ENCODE data around the gene NAP1L5.

- TF ChIP-seq CTCF (IDR thresholded peaks at IDR 0.05) (no peak), ZFX (IDR thresholded peaks at IDR 0.05; ENCODE audit: borderline replicate concordance) (no peak)
Observed at GRCh38 chr4:88646528-88647280, 50.9 kb downstream of the NAP1L5 start.
